Tongue (tissue), 2 donors: ENCODE data around the gene TAF10. TPM values are rescaled to one million over a fixed set of nuclear protein-coding genes. Genes with fewer than 3 reads are reported as not detected.

Experiments used
- DNase-seq: peaks from one replicate; pipeline ENCODE4 v3.0.0-alpha.2; 2015
- total RNA-seq: library from RNA; depleted of rRNA; stranded (reverse); fragments of >200 nt; gene quantifications from one replicate; pipeline ENCODE4 v1.2.3, GENCODE V29; 2014

TAF10 gene
- total RNA-seq, 1 donor from 2014 or later: 20.6 TPM

GRCh38 chr11:6576471-6577373 is 35.3 kb downstream of the TAF10 start:
- peak; percentile 89 for DNase-seq

GRCh38 chr11:6574816-6575715 is 37.0 kb downstream of the TAF10 start:
- no peak for DNase-seq

GRCh38 chr11:6572215-6572614 is 39.8 kb downstream of the TAF10 start:
- no peak for DNase-seq

- DNase-seq: no peak
Measured at GRCh38 chr11:6571434-6572008, 40.5 kb downstream of the TAF10 start.

- DNase-seq: peak; percentile 54
Measured at GRCh38 chr11:6570691-6571427, 41.2 kb downstream of the TAF10 start.

GRCh38 chr11:6569706-6570105 is 42.3 kb downstream of the TAF10 start:
- no peak for DNase-seq

GRCh38 chr11:6568191-6568918 is 43.7 kb downstream of the TAF10 start:
- DNase-seq: peak; percentile 84

GRCh38 chr11:6567371-6567745 is 44.7 kb downstream of the TAF10 start:
- no peak for DNase-seq

GRCh38 chr11:6566704-6567370 is 45.2 kb downstream of the TAF10 start:
- DNase-seq: no peak

GRCh38 chr11:6565988-6566703 is 45.9 kb downstream of the TAF10 start:
- DNase-seq: no peak

GRCh38 chr11:6565325-6565724 is 46.7 kb downstream of the TAF10 start:
- DNase-seq: no peak

GRCh38 chr11:6563667-6564066 is 48.3 kb downstream of the TAF10 start:
- DNase-seq: no peak

- no peak for DNase-seq
Measured at GRCh38 chr11:6563121-6563619, 48.8 kb downstream of the TAF10 start.

- no peak for DNase-seq
Measured at GRCh38 chr11:6561288-6561687, 50.7 kb downstream of the TAF10 start.

Other genes starting within 250 kb of the TAF10 start
- 24.2 TPM for gene SMPD1, start 221.7 kb downstream of the TAF10 start, total RNA-seq
- gene APBB1, start 193.1 kb downstream of the TAF10 start, total RNA-seq: 42.4 TPM
- gene HPX, start 171.2 kb downstream of the TAF10 start, total RNA-seq: 0.31 TPM
- gene TRIM3, start 138.3 kb downstream of the TAF10 start, total RNA-seq: 21.1 TPM
- 31.8 TPM for gene ARFIP2, start 130.9 kb downstream of the TAF10 start, total RNA-seq
- gene TIMM10B, start 130.7 kb downstream of the TAF10 start, total RNA-seq: 28.9 TPM
- 7.0 TPM for gene DNHD1, start 114.9 kb downstream of the TAF10 start, total RNA-seq
- 18.4 TPM for gene RRP8, start 8.6 kb downstream of the TAF10 start, total RNA-seq
- gene ILK, start 8.4 kb downstream of the TAF10 start, total RNA-seq: 167 TPM
- 59.9 TPM for gene TPP1, start 7.2 kb upstream of the TAF10 start, total RNA-seq
- 64.6 TPM for gene DCHS1, start 43.6 kb upstream of the TAF10 start, total RNA-seq
- gene MRPL17, start 71.1 kb upstream of the TAF10 start, total RNA-seq: 29.2 TPM
- not detected for gene OR2AG2, start 159.8 kb upstream of the TAF10 start, total RNA-seq
- not detected for gene OR2AG1, start 170.8 kb upstream of the TAF10 start, total RNA-seq
- 0.10 TPM for gene OR6A2, start 187.5 kb upstream of the TAF10 start, total RNA-seq
- gene OR10A5, start 233.5 kb upstream of the TAF10 start, total RNA-seq: not detected